ENCODE data around the gene LCN15. TPM values are rescaled to one million over a fixed set of nuclear protein-coding genes. Genes with fewer than 3 reads are reported as not detected.

LCN15 gene
- total RNA-seq, 1 experiment from 2014 or later: not detected

- peak overlapping the region; percentile 99 for H3K4me3 ChIP-seq
- H3K27ac ChIP-seq: peak overlapping the region; percentile 17; the same call in 1 of the 2 replicates
- no TSS peak for BruUV-seq (replicated peaks)
- H3K9me3 ChIP-seq (ENCODE audit: insufficient read depth, low read depth): no peaks in the 10 kb centered on the region
- H3F3A ChIP-seq (ENCODE audit: insufficient read depth, low read depth): peaks cover 66% of the 10 kb centered on the region
- intact Hi-C loops (cut with micrococcal nuclease; ENCODE audit: unreplicated experiment): loop anchor here (10.0 kb wide), 1 partner anchor 53 kb away; no protein-coding TSS in a partner anchor
- TF ChIP-seq CTCF (conservative IDR thresholded peaks at IDR 0.05): peak; percentile 78
- no peak for TF ChIP-seq EZH2 (IDR thresholded peaks at IDR 0.05; ENCODE audit: low read depth)
- peaks cover 71% of the 10 kb centered on the region for H3K79me2 ChIP-seq (ENCODE audit: low read depth)
- peak overlapping the region; percentile 96 for H2AFZ ChIP-seq
- POLR2A ChIA-PET (ENCODE audit: unreplicated experiment): interaction anchor here (0.6 kb wide), 2 partner anchors 18 to 84 kb away, joined by 3 read pairs; no protein-coding TSS in a partner anchor
- H3K9me2 ChIP-seq (ENCODE audit: insufficient read depth): no peaks in the 10 kb centered on the region
- H3K27me3 ChIP-seq (ENCODE audit: insufficient read depth, low read depth): no peaks in the 10 kb centered on the region
- peaks cover 27% of the 10 kb centered on the region for H3K4me1 ChIP-seq (replicated peaks; ENCODE audit: insufficient read depth)
- H3K4me2 ChIP-seq: peak overlapping the region; percentile 98
- peaks cover 43% of the 10 kb centered on the region for H4K20me1 ChIP-seq (ENCODE audit: insufficient read depth)
- DNase-seq: peak; percentile 47 to 90
- CTCF ChIA-PET: interaction anchor here (0.6 to 1.0 kb wide), 2 partner anchors 14 to 103 kb away, joined by 3 read pairs; partner anchors contain the start of gene LCN10
- H3K36me3 ChIP-seq (ENCODE audit: low read depth): peaks cover 34% of the 10 kb centered on the region
Observed at GRCh38 chr9:136728080-136728547, 36.2 kb downstream of the LCN15 start.

GRCh38 chr9:136726631-136727191 lies 37.6 kb downstream of the LCN15 start:
- BruUV-seq (replicated peaks): no TSS peak

More at GRCh38 chr9:136726631-136727191, 37.6 kb downstream of the LCN15 start:
- H3K9me3 ChIP-seq (ENCODE audit: insufficient read depth, low read depth): no peaks in the 10 kb centered on the region
- H3K4me1 ChIP-seq (replicated peaks; ENCODE audit: insufficient read depth): peaks cover 27% of the 10 kb centered on the region
- peaks cover 34% of the 10 kb centered on the region for H3K36me3 ChIP-seq (ENCODE audit: low read depth)
- peak overlapping the region; percentile 98 for H3K4me2 ChIP-seq
- peaks cover 57% of the 10 kb centered on the region for H4K20me1 ChIP-seq (ENCODE audit: insufficient read depth)
- ChIA-PET CTCF (interaction anchor here (0.8 kb wide), 1 partner anchor 33 kb away, joined by 3 read pairs; no protein-coding TSS in a partner anchor), POLR2A (ENCODE audit: unreplicated experiment) (interaction anchor here (0.6 to 0.8 kb wide), 2 partner anchors 53 to 360 kb away, joined by 4 to 20 read pairs; no protein-coding TSS in a partner anchor)
- H3K27ac ChIP-seq: peak overlapping the region; percentile 17
- H3K27me3 ChIP-seq (ENCODE audit: insufficient read depth, low read depth): no peaks in the 10 kb centered on the region
- DNase-seq: peak in 1 of 2 experiments; percentile 64
- H3F3A ChIP-seq (ENCODE audit: insufficient read depth, low read depth): peaks cover 74% of the 10 kb centered on the region
- peaks cover 71% of the 10 kb centered on the region for H3K79me2 ChIP-seq (ENCODE audit: low read depth)
- intact Hi-C loops (cut with micrococcal nuclease; ENCODE audit: unreplicated experiment): loop anchor here (2.0 to 10.0 kb wide), 2 partner anchors 32 to 52 kb away; no protein-coding TSS in a partner anchor
- H2AFZ ChIP-seq: no peak overlapping the region
- H3K4me3 ChIP-seq: peak overlapping the region; percentile 99
- H3K9me2 ChIP-seq (ENCODE audit: insufficient read depth): no peaks in the 10 kb centered on the region
- TF ChIP-seq CTCF (conservative IDR thresholded peaks at IDR 0.05): peak; percentile 54
- TF ChIP-seq EZH2 (IDR thresholded peaks at IDR 0.05; ENCODE audit: low read depth): no peak
